Measurements from ENCODE around the gene PRDX5.

PRDX5 gene

DNA sequence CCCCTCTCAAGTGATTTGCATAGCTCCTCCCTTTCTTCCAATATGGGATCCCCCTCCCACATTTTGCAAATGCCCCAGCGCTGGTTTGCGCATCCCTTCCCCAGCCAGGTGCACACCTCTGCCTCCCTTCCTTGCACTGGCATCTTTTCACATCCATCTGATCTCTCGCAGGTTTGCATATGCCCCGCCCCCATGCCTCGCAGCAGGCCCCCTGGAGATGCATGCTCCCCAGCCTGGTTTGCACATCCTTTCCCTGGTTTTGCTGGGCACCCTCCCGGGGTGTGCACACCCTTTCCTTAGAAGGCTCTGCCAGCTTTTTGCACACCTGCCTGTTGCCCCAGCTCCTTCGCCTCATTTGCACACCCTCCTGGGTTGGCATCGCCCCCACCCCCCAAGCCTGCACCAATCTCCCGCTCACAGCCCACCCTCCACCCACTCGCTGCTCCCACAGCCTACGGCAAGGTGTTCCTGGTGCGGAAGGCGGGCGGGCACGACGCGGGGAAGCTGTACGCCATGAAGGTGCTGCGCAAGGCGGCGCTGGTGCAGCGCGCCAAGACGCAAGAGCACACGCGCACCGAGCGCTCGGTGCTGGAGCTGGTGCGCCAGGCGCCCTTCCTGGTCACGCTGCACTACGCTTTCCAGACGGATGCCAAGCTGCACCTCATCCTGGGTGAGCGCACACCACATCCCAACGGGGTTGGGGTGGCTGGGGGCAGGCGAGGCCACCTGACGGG, 42.0 kb downstream of the PRDX5 start:
- DNase-seq (ENCODE audit: low read depth), result no peak
- TF ChIP-seq, protein P1, sequence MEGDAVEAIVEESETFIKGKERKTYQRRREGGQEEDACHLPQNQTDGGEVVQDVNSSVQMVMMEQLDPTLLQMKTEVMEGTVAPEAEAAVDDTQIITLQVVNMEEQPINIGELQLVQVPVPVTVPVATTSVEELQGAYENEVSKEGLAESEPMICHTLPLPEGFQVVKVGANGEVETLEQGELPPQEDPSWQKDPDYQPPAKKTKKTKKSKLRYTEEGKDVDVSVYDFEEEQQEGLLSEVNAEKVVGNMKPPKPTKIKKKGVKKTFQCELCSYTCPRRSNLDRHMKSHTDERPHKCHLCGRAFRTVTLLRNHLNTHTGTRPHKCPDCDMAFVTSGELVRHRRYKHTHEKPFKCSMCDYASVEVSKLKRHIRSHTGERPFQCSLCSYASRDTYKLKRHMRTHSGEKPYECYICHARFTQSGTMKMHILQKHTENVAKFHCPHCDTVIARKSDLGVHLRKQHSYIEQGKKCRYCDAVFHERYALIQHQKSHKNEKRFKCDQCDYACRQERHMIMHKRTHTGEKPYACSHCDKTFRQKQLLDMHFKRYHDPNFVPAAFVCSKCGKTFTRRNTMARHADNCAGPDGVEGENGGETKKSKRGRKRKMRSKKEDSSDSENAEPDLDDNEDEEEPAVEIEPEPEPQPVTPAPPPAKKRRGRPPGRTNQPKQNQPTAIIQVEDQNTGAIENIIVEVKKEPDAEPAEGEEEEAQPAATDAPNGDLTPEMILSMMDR (conservative IDR thresholded peaks at IDR 0.05; ENCODE audit: control insufficient read depth, insufficient read depth, low read depth, low read length), result no peak
- peak overlapping the region; percentile 80 for H3K4me3 ChIP-seq (ENCODE audit: control insufficient read depth, low read depth, low read length)

DNA sequence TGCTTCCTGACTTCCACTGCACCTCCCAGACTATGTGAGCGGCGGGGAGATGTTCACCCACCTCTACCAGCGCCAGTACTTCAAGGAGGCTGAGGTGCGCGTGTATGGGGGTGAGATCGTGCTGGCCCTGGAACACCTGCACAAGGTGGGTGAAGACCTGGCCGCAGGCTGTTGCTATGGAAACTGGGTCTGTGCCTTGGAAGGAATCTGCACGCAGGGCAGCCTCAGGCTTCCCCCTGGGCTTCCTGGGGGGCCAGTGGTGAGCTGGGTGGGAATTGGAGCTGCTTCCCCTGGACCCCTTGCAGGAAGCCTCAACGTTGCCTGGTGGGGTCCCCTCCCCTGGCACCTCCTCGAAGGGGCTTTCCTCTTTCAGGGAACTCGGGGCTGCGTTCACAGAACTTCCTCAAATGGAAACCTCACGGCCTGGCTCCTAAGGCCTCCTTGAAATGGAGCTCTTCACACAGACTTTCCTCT, 42.6 kb downstream of the PRDX5 start:
- TF ChIP-seq, protein P1 (conservative IDR thresholded peaks at IDR 0.05; ENCODE audit: control insufficient read depth, insufficient read depth, low read depth, low read length), result no peak
- H3K4me3 ChIP-seq (ENCODE audit: control insufficient read depth, low read depth, low read length), result no peak overlapping the region
- no peak for DNase-seq (ENCODE audit: low read depth)

DNA sequence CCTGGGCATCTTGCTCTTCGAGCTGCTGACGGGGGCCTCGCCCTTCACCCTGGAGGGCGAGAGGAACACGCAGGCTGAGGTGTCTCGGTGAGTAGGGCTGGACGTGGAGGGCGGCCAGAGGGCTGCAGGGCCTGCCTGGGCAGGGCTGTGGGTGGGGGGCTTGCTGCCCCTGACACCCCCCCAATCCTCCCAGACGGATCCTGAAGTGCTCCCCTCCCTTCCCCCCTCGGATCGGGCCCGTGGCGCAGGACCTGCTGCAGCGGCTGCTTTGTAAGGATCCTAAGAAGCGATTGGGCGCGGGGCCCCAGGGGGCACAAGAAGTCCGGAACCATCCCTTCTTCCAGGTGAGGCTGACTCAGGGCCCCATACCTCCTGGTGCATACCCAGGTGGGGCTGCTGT, 43.7 kb downstream of the PRDX5 start:
- DNase-seq (ENCODE audit: low read depth), result no peak
- no peak overlapping the region for H3K4me3 ChIP-seq (ENCODE audit: control insufficient read depth, low read depth, low read length)
- TF ChIP-seq, protein P1 (conservative IDR thresholded peaks at IDR 0.05; ENCODE audit: control insufficient read depth, insufficient read depth, low read depth, low read length), result no peak

DNA sequence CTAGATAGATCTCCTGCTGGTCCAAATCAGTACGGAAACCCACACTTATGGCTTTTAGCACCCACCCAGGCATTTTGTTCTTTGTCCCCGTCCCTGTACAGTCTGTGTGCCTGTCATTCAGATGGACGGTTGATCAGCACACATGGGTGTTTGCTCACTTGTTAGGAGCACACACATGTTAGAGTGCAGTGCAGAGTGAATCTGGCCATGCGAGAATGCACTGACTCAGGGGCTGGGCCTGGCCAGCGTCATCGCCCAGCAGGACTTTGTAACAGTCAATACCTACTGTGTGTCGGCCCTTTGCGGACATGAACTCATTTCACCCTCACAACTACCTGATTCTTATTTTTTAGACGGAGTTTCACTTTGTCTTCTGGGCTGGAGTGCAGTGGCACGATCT, 44.4 kb downstream of the PRDX5 start:
- DNase-seq (ENCODE audit: low read depth), result no peak
- TF ChIP-seq, protein P1 (conservative IDR thresholded peaks at IDR 0.05; ENCODE audit: control insufficient read depth, insufficient read depth, low read depth, low read length), result no peak
- H3K4me3 ChIP-seq (ENCODE audit: control insufficient read depth, low read depth, low read length), result no peak overlapping the region

DNA sequence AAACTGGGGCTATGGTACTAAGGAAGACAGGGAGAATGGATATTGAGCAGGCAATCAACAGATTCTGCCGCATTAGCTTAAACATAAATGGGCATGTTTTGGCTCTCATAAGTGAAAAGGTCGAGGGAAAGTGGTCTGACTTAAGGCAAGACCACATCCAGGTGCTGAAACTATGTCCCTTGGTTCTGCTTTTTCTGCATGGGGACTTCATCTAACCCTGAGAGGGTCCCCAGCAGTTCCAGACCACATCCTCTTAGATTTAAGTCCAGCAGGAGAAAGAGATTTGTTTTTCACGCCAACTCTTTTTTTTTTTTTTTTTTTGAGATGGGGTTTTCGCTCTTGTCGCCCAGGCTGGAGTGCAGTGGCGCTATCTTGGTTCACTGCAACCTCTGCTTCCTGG, 46.5 kb downstream of the PRDX5 start:
- H3K4me3 ChIP-seq (ENCODE audit: control insufficient read depth, low read depth, low read length), result no peak overlapping the region
- TF ChIP-seq, protein P1 (conservative IDR thresholded peaks at IDR 0.05; ENCODE audit: control insufficient read depth, insufficient read depth, low read depth, low read length), result no peak
- no peak for DNase-seq (ENCODE audit: low read depth)

DNA sequence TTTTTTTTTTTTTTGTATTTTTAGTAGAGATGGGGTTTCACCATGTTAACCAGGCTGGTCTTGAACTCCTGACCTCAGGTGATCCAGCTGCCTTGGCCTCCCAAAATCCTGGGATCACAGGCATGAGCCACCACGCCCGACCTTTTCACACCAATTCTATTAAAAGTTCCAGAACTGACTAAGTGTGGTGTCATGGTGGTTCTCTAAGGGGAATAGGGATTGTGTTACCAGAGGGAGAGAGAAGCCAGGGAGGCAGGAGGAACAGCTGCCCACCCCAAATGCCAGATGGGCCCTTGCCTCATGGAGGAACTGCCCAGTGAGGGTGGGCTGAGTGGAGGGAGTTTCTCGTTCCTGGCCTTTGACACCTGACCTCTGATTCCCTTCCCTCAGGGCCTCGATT, 47.0 kb downstream of the PRDX5 start:
- TF ChIP-seq, protein P1 (conservative IDR thresholded peaks at IDR 0.05; ENCODE audit: control insufficient read depth, insufficient read depth, low read depth, low read length), result no peak
- H3K4me3 ChIP-seq (ENCODE audit: control insufficient read depth, low read depth, low read length), result no peak overlapping the region
- peak; percentile 26 for DNase-seq (ENCODE audit: low read depth)
